Duodenal mucosa (tissue), 2 donors: Measurements from ENCODE around the gene GP2.
"Not testable (repeated sequence)": the region's sequence is repeated elsewhere in the genome, so short reads cannot be mapped to it uniquely, and the experiment has no call there.

Source experiments
- H3K27ac ChIP-seq: one replicate; pipeline ENCODE4 v1.7.0; 2013; ENCODE audit warnings: low read depth, low read length
- H3K27me3 ChIP-seq, 2 donors: one replicate each; pipeline ENCODE4 v1.7.0; 2013; ENCODE audit warnings: low read length in 2 of 2, control low read depth in 1 of 2; ENCODE audit not compliant: insufficient read depth in 2 of 2, control insufficient read depth in 1 of 2
- H3K36me3 ChIP-seq, 2 donors: one replicate each; pipeline ENCODE4 v1.7.0; 2013; ENCODE audit warnings: low read length in 2 of 2, control low read depth in 1 of 2; ENCODE audit not compliant: insufficient read depth in 2 of 2, control insufficient read depth in 1 of 2
- H3K4me1 ChIP-seq, 2 donors: one replicate each; pipeline ENCODE4 v1.7.0; 2013; ENCODE audit warnings: low read length in 2 of 2, control low read depth in 1 of 2; ENCODE audit not compliant: insufficient read depth in 2 of 2, control insufficient read depth in 1 of 2
- H3K4me3 ChIP-seq, 2 donors: one replicate each; pipeline ENCODE4 v1.7.0; 2013; ENCODE audit warnings: low read length in 2 of 2, low read depth in 1 of 2
- H3K9ac ChIP-seq, 2 donors: one replicate each; pipeline ENCODE4 v1.7.0; 2013; ENCODE audit warnings: low read length in 2 of 2, low read depth in 1 of 2
- H3K9me3 ChIP-seq, 2 donors: one replicate each; pipeline ENCODE4 v1.7.0; 2013; ENCODE audit warnings: low read length in 2 of 2, control low read depth in 1 of 2; ENCODE audit not compliant: control insufficient read depth in 1 of 2

The GP2 gene

DNA sequence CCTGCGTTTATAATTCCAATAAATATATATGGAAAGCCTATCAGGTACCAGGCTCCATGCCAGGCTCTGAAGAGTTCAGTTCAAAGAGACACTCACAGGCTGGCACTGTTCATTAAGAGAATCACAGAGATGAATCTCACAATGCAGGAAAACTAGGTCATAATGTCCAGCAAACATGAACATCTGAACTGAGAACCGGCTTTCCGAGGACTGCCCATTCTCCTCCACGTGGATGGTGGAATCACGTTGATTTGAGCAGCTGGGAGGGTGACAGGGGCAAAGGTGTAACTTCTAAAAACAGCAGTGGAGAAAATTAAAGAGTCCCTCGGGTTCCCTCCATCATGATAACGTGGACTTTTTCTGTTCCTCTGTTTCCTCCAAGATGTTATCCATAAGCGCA lies 10.2 kb downstream of the GP2 start:
- peaks cover 0 to 3% of the 10 kb centered on the region in 2 donors for H3K36me3 ChIP-seq
- no peaks in the 10 kb centered on the region for H3K9me3 ChIP-seq
- no peak overlapping the region for H3K4me3 ChIP-seq
- no peaks in the 10 kb centered on the region for H3K4me1 ChIP-seq
- H3K27ac ChIP-seq, result no peak overlapping the region
- H3K27me3 ChIP-seq, result no peaks in the 10 kb centered on the region
- no peak overlapping the region for H3K9ac ChIP-seq

DNA sequence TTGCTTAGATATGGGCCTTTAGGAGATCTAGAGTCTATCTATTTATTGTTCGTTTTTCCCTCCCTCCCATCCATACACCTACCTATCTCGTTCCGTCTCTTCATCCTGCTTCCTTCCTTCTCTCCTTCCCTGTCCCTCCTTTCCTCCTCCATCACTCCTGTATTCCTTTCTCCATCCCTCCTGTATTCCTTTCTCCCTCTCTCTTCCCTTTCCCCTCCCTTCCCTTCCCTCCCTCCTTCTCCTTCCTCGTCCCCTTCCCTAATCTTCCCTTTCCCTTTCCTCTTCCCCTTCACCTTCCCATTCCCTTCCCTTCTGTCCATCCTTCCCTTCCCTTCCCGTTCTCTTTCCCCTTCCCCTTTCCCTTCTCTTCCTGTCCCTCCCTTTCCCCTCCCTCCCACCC lies 10.6 kb downstream of the GP2 start:
- Histone ChIP-seq H3K4me1 (no peaks in the 10 kb centered on the region), H3K9ac (no peak overlapping the region), H3K9me3 (no peaks in the 10 kb centered on the region), H3K27me3 (no peaks in the 10 kb centered on the region), H3K36me3 (peaks cover 0 to 3% of the 10 kb centered on the region in 2 donors), H3K4me3 (no peak overlapping the region), H3K27ac (no peak overlapping the region)

DNA sequence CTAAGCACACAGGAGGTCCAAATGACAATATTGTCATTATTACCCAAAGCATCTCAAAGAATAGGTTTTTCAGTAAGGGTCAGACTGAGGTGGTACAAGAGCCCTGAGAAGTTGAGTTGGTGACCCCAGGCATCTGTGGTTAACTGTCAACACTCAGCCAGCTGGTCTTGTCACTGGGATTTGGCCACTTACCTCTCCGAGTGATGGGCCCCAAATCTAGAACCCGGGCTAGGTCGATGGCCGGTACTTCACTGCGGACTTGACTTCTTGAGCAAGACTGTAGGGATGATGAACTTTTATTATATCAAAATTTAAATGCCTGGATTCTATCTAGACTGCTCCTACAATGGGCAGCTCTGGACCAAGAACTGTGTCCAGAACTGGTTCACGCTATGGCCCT lies 11.5 kb downstream of the GP2 start:
- H3K9ac ChIP-seq, result no peak overlapping the region
- H3K27ac ChIP-seq, result no peak overlapping the region
- H3K9me3 ChIP-seq, result no peaks in the 10 kb centered on the region
- no peaks in the 10 kb centered on the region for H3K4me1 ChIP-seq
- H3K4me3 ChIP-seq, result no peak overlapping the region
- no peaks in the 10 kb centered on the region for H3K27me3 ChIP-seq
- peaks cover 0 to 6% of the 10 kb centered on the region in 2 donors for H3K36me3 ChIP-seq

DNA sequence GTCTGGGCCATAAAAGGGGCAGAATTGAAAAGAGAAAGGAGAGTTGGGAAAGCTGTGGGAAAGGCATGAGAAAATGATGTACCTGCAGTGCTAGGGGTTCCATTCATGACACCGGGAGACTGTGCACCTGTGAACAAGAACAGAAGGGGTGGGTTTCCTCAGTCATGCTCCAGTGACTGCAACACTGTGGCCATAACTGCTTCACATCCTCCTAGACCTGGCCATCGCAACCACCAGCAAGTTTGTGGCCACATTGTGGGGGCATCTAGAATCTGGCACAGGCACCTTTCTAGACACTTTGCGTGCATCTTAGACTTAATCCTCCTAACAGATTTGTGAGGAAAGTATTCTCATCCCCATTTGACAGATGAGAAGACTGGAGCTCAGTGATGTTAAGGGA lies 12.7 kb downstream of the GP2 start:
- no peak overlapping the region for H3K9ac ChIP-seq
- H3K27me3 ChIP-seq, result no peaks in the 10 kb centered on the region
- H3K4me1 ChIP-seq, result no peaks in the 10 kb centered on the region
- H3K36me3 ChIP-seq, result peaks cover 0 to 6% of the 10 kb centered on the region in 2 donors
- H3K27ac ChIP-seq, result no peak overlapping the region
- H3K4me3 ChIP-seq, result no peak overlapping the region
- H3K9me3 ChIP-seq, result no peaks in the 10 kb centered on the region

DNA sequence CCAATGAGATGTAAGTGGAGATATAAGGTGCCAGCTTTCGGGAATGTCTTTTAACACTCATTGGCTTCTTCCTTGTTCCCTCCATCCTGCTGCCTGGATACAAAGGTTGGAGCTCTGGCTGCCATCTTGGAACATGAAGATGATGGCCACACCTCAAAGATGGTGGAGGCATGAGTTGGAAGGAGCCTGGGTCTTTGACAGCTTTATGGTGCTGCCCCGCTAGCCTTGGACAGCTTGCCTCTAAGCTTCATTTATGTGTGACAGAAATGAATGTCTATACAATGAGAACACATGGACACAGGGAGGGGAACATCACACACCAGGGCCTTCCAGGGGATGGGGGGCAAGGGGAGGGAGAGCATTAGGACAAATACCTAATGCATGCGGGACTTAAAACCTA lies 13.6 kb downstream of the GP2 start:
- H3K36me3 ChIP-seq, result peaks cover 0 to 6% of the 10 kb centered on the region in 2 donors
- H3K27ac ChIP-seq, result no peak overlapping the region
- no peak overlapping the region for H3K4me3 ChIP-seq
- no peak overlapping the region for H3K9ac ChIP-seq
- no peaks in the 10 kb centered on the region for H3K4me1 ChIP-seq
- no peaks in the 10 kb centered on the region for H3K9me3 ChIP-seq
- H3K27me3 ChIP-seq, result no peaks in the 10 kb centered on the region

DNA sequence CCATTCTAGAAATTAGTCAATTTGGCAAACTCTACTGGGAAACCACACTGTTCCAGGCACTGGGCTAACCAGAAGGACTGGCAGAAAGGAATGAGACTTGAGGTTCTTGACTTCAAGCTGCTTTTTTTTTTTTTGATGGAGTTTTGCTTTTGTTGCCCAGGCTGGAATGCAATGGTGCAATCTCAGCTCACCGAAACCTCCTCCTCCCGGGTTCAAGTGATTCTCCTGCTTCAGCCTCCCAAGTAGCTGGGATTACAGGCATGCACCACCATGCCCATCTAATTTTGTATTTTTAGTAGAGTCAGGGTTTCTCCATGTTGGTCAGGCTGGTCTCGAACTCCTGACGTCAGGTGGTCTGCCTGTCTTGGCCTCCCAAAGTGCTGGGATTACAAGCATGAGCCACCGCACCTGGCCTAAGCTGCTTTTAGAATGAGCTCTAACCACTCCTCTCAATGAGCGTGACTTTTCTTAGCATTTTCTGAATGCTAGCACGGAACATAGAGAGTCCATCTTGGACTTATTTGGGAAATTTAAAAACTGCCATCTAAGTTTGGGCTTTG lies 14.7 kb downstream of the GP2 start:
- H3K9me3 ChIP-seq, H3K9ac ChIP-seq, H3K36me3 ChIP-seq, H3K4me1 ChIP-seq, H3K27ac ChIP-seq, H3K4me3 ChIP-seq, H3K27me3 ChIP-seq: not testable (repeated sequence)

DNA sequence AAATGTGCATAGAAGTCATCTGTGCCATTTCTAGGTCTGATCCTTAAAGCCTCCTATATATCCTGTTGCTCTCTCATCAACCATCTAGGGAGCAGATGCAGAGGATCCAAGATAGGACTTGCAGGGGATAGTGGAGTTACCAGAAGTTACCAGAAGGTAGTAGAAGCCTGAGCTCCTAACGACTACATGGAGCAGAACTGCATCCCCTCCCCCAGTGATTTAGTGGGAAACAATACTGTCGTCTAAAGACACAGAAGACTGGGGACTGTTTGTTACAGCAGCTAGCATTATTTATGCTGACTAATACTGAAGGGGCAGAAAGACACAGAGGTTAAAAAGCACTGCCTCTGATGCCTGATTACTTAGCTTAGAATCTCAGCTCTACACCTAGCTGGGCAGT lies 15.8 kb downstream of the GP2 start:
- H3K4me1 ChIP-seq, result no peaks in the 10 kb centered on the region
- H3K9me3 ChIP-seq, result no peaks in the 10 kb centered on the region
- peaks cover 0 to 6% of the 10 kb centered on the region in 2 donors for H3K36me3 ChIP-seq
- H3K27ac ChIP-seq, result no peak overlapping the region
- H3K4me3 ChIP-seq, result no peak overlapping the region
- no peak overlapping the region for H3K9ac ChIP-seq
- peaks cover 0 to 3% of the 10 kb centered on the region in 2 donors for H3K27me3 ChIP-seq

DNA sequence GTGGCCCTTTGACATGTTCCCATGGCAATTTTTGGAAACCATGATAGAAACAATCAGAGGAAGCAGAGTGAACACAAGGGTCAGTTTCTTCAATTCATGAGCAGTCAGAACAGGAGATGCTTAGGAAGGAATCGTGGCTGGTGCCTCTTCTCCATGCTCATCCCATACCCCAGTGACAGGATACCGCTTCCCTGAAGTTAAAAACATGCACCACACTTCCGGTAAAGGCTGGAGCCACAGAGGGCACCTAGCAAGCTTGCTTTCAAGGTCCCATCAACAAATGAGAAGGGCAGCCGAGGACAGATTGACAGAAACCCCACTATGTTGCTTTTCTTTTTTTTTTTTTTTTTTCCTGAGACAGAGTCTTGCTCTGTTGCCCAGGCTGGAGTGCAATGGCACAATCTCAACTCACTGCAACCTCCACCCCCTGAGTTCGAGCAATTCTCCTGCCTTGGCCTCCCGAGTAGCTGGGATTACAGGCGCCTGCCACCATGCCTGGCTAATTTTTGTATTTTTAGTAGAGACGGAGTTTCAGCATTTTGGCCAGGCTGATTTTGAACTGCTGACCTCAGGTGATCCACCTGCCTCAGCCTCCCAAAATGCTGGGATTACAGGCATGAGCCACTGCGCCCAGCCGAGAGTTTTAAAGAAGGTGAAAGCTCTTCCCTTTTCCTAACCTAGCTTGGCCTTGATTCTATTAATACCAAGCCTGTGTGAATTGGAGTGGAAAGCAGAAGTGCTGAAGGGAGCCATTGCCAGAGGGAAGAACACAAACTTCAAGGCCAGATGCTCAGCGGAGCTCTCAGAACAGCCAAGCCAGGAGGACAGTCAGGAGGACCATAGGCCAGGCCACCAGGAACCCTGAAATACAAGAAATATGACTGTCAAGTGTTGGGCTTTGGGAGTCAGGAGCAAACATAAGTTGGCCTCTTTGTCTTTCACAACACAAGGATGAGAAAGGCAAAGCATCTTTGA lies 16.6 kb downstream of the GP2 start:
- H3K4me1 ChIP-seq, result no peaks in the 10 kb centered on the region
- H3K36me3 ChIP-seq, result peaks cover 0 to 6% of the 10 kb centered on the region in 2 donors
- peaks cover 0 to 3% of the 10 kb centered on the region in 2 donors for H3K27me3 ChIP-seq
- no peaks in the 10 kb centered on the region for H3K9me3 ChIP-seq
- H3K4me3 ChIP-seq, result no peak overlapping the region
- no peak overlapping the region for H3K27ac ChIP-seq
- no peak overlapping the region for H3K9ac ChIP-seq

DNA sequence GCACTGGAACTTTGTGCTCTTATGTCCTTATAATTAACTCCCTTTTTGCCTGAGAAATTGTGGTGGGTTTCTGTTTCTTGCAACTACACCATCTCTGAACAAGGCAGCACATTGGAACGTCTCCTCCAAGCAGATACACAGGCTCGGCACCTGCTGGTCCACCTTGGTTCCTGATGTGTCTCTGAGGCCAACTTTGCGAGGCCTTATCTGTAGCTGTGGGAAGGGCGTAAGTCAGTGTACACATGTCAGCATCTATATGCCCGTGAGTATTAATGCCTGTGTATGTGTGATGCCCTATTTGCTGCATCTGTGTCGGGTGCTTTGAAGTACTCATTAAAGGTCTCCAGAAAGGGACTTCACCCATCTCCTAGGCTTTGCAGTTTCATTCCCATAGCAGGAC lies 17.5 kb downstream of the GP2 start:
- Histone ChIP-seq H3K36me3 (peaks cover 0 to 4% of the 10 kb centered on the region in 2 donors), H3K4me1 (no peaks in the 10 kb centered on the region), H3K9me3 (no peaks in the 10 kb centered on the region), H3K27ac (no peak overlapping the region), H3K4me3 (no peak overlapping the region), H3K9ac (no peak overlapping the region), H3K27me3 (peaks cover 0 to 3% of the 10 kb centered on the region in 2 donors)

DNA sequence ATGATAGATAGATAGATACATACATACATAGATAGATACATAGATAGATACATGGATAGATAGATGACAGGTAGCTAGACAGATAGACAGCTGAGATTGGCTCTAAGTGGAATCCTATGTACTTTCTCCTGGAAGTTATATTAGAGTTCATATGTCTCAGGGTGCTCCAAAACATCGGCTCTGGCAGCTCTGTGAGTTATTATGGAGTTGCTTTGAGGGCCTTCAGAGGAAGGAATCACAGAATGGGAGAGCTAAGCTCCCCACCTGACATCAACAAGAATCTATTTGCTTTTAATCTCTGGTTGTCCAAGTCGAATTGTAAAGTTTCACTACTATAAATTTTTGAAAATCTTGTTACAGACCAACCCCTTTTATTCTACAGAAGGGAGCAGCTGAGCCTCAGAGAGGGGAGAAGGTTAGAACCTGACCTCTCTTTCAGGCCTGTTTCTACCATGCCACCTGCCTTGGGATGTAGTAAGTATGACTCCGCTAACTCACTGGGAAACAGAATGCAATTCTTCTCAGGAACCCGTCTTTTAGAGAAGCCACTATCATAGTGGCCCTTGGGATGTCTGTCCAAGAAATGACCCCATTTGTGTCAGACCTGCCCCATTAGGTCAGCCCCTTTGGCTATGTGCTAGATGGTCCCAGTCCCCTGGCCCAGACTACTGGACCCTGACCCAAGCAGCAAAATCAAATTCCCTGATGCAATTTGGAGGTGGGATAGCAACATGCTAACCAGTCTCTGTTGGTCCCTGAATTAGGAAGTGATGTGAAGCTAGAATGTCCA lies 18.3 kb downstream of the GP2 start:
- Histone ChIP-seq H3K27me3 (peaks cover 0 to 3% of the 10 kb centered on the region in 2 donors), H3K36me3 (peaks cover 0 to 4% of the 10 kb centered on the region in 2 donors), H3K4me1 (no peaks in the 10 kb centered on the region), H3K4me3 (no peak overlapping the region), H3K27ac (no peak overlapping the region), H3K9ac (no peak overlapping the region), H3K9me3 (no peaks in the 10 kb centered on the region)
